Nephron progenitor cell (in vitro differentiated cells): ENCODE data around the gene ADIPOR2.
A peak's percentile ranks its signal among the peaks of the same experiment; 100 is the strongest.

Experiments
- DNase-seq: peaks from one replicate; pipeline ENCODE4 v3.0.0; 2021
- H3K27ac Mint-ChIP-seq: 2 replicates; pipeline ENCODE4 v1.8.0; 2021; ENCODE audit warnings: mild to moderate bottlenecking, moderate library complexity, mixed read lengths
- H3K27me3 Mint-ChIP-seq: 2 replicates; pipeline ENCODE4 v1.8.0; 2021; ENCODE audit warnings: mild to moderate bottlenecking, low read depth, mixed read lengths; ENCODE audit not compliant: poor library complexity
- H3K36me3 Mint-ChIP-seq: 2 replicates; pipeline ENCODE4 v1.8.0; 2021; ENCODE audit warnings: low read depth, mixed read lengths
- H3K4me1 Mint-ChIP-seq: 2 replicates; pipeline ENCODE4 v1.8.0; 2021; ENCODE audit warnings: mixed read lengths
- H3K4me3 Mint-ChIP-seq: 2 replicates; pipeline ENCODE4 v1.8.0; 2021; ENCODE audit warnings: mild to moderate bottlenecking, moderate library complexity, mixed read lengths
- H3K9me3 Mint-ChIP-seq: 2 replicates; pipeline ENCODE4 v1.8.0; 2021; ENCODE audit warnings: mild to moderate bottlenecking, moderate library complexity, mixed read lengths
- TF ChIP-seq, protein P1 (sequence below): fragments of 200-600 bp; sonication (generic); IDR thresholded peaks from 2 replicates; pipeline ENCODE4 v1.5.0; 2021; ENCODE audit warnings: antibody characterized with exemption

ADIPOR2 gene

GRCh38 chr12:1804545-1805332 is 113.9 kb downstream of the ADIPOR2 start:
- H3K27ac Mint-ChIP-seq: no peak overlapping the region
- H3K27me3 Mint-ChIP-seq: peaks cover 20% of the 10 kb centered on the region
- H3K9me3 Mint-ChIP-seq: no peaks in the 10 kb centered on the region
- peak; percentile 83 for DNase-seq
- H3K4me3 Mint-ChIP-seq: no peak overlapping the region
- TF ChIP-seq, protein P1, sequence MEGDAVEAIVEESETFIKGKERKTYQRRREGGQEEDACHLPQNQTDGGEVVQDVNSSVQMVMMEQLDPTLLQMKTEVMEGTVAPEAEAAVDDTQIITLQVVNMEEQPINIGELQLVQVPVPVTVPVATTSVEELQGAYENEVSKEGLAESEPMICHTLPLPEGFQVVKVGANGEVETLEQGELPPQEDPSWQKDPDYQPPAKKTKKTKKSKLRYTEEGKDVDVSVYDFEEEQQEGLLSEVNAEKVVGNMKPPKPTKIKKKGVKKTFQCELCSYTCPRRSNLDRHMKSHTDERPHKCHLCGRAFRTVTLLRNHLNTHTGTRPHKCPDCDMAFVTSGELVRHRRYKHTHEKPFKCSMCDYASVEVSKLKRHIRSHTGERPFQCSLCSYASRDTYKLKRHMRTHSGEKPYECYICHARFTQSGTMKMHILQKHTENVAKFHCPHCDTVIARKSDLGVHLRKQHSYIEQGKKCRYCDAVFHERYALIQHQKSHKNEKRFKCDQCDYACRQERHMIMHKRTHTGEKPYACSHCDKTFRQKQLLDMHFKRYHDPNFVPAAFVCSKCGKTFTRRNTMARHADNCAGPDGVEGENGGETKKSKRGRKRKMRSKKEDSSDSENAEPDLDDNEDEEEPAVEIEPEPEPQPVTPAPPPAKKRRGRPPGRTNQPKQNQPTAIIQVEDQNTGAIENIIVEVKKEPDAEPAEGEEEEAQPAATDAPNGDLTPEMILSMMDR: no peak
- H3K4me1 Mint-ChIP-seq: peaks cover 48% of the 10 kb centered on the region
- no peaks in the 10 kb centered on the region for H3K36me3 Mint-ChIP-seq

GRCh38 chr12:1805441-1806081 is 114.7 kb downstream of the ADIPOR2 start:
- H3K36me3 Mint-ChIP-seq: no peaks in the 10 kb centered on the region
- peaks cover 54% of the 10 kb centered on the region for H3K4me1 Mint-ChIP-seq
- H3K27me3 Mint-ChIP-seq: peaks cover 20% of the 10 kb centered on the region
- H3K9me3 Mint-ChIP-seq: no peaks in the 10 kb centered on the region
- H3K4me3 Mint-ChIP-seq: no peak overlapping the region
- TF ChIP-seq, protein P1: no peak
- H3K27ac Mint-ChIP-seq: peak overlapping the region; percentile 82
- DNase-seq: no peak

GRCh38 chr12:1806301-1807086 is 115.6 kb downstream of the ADIPOR2 start:
- Mint-ChIP-seq H3K27me3 (peaks cover 19% of the 10 kb centered on the region), H3K4me1 (peaks cover 50% of the 10 kb centered on the region), H3K36me3 (no peaks in the 10 kb centered on the region), H3K27ac (no peak overlapping the region), H3K9me3 (no peaks in the 10 kb centered on the region), H3K4me3 (no peak overlapping the region)
- TF ChIP-seq, protein P1: no peak
- DNase-seq: no peak

GRCh38 chr12:1807087-1807860 is 116.4 kb downstream of the ADIPOR2 start:
- H3K4me1 Mint-ChIP-seq: peaks cover 49% of the 10 kb centered on the region
- TF ChIP-seq, protein P1: no peak
- no peaks in the 10 kb centered on the region for H3K36me3 Mint-ChIP-seq
- no peaks in the 10 kb centered on the region for H3K9me3 Mint-ChIP-seq
- no peak overlapping the region for H3K4me3 Mint-ChIP-seq
- H3K27ac Mint-ChIP-seq: no peak overlapping the region
- H3K27me3 Mint-ChIP-seq: peaks cover 18% of the 10 kb centered on the region
- DNase-seq: no peak

DNA sequence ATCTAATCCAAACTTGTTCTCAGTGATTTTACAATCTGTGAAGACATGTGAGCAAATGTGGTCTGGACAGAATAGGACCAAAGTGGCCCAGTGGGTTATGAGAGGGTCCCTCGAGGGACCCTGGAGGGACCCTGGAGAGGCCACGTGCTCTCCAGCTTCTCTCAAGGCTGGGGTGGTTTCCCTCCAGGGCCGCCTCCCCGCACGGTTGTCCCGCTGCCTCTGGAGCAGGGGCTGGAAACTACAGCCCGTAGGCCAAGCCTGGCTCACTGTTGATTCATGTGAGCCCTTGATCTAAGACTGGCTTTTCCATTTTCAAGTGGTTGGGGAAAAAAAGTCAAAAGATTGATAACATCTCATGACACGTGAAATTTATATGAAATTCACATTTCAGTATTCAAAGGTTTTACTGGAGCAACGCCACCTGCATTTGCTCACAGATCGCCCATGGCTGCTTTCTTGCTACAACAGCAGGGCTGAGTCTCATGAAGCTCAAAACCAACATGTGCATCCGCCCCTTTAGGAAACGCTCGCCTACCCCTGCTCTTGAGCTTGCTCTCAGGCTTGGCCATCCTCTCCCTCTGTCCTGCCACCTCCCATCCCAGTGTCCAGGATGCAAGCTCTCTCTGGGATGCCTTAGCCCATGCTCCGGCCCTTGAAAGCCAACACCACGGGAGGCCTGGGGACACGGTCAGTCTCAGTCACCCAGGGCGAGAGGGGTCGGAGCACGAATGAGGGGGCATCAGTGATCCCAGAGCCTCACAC is 117.3 kb downstream of the ADIPOR2 start:
- DNase-seq: no peak
- Mint-ChIP-seq H3K36me3 (no peaks in the 10 kb centered on the region), H3K4me1 (peaks cover 57% of the 10 kb centered on the region), H3K4me3 (no peak overlapping the region), H3K27ac (peak overlapping the region; percentile 71), H3K27me3 (peaks cover 23% of the 10 kb centered on the region), H3K9me3 (no peaks in the 10 kb centered on the region)
- TF ChIP-seq, protein P1: no peak
